Stimulated activated CD4-positive, alpha-beta T cell treated with anti-CD3 and anti-CD28 coated beads, TNF-alpha, amount 100 ng/mL, for 24 hours (primary cell): ENCODE data around the gene CAMLG.

Experiments
- DNase-seq, 3 experiments: peaks; one replicate each; pipeline ENCODE4 v3.0.0-alpha.2; 2020; ENCODE audit warnings: low read depth in 3 of 3

CAMLG gene

DNA sequence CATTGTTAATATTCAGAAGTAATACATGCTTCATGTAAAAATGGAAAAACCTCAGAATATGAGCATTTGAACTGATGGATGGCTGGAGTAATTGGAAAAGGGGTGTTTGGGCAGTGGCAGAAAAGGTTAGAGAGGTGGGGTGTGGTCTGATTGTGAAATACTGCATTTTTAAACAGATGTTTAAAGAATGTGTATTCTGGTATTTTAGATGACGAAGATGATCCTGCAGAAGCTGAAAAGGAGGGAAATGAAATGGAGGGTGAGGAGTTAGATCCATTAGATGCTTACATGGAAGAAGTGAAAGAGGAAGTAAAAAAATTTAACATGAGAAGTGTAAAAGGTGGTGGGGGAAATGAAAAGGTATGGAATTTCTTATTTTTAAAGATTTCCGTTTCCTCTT lies 39.0 kb downstream of the CAMLG start:
- DNase-seq = no peak

DNA sequence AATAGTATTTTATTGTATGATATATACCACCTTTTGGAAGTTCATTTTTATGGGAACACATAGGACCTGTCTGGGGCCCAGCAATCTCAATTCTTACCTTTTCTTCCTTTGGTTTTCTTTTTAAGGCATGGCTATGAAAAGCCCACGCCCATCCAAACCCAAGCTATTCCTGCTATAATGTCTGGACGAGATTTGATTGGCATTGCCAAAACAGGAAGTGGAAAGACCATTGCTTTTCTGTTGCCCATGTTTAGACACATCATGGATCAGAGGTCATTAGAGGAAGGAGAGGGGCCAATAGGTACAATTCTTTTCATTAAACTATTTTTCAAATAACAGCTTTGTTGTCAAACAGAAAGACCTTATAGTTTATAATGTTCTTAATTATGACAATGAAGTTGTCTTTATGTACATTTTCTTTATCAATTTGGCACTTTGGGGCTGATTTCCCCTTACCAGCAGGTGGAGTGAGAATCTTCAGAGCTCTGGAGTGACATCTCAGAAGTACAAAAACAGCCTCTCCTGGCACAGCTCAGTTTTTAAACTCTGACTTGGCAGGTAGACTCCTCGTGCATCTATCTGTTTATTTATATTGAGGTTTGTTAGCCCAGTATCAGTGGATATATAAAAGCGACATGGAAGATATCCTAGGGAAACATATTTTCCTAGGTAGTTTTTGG lies 46.0 kb downstream of the CAMLG start:
- no peak for DNase-seq

DNA sequence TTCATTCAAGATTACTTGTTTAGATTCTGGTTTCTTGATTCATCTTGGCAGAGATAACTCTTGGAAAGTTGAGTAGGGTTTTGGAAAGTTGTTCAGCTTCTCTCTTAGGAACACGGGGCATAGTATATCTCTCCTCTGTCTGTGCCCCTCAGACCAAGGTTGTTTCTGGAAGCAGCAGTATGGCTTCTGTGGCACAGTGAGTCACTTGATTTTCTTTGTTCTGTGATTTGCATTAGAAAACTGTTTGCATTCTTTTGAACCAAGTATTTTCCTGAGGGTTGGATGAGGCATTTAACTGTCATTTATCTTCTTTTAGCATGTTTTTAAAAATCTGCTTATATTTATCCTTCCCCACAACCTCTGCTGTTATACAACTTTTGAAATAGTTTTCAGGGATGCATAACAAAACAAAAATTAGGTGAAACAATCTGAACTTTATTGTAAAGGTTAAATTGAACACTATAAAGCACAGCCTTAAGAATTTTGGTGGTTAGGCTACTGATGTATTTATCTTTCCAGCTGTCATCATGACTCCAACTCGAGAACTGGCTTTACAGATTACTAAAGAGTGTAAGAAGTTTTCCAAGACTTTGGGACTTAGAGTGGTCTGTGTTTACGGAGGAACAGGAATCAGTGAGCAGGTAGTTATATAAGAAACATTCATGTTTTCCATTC lies 46.7 kb downstream of the CAMLG start:
- DNase-seq = no peak

DNA sequence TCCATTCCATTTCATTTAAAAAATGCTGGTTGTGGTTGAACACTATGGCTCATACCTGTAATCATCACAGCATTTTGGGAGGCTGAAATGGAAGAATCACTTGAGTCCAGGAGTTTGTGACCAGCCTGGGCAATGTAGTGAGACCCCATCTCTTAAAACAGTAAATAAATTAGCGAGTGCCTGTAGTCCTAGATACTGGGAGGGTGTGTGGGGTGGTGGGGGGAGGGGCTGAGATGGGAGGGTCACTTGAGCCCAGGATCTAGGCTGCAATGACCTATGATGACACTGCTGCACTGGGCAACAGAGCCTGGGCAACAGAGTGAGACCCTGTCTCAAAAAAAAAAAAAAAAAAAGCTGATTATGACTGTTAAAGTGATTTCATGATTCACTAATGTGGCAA lies 49.3 kb downstream of the CAMLG start:
- DNase-seq = no peak

DNA sequence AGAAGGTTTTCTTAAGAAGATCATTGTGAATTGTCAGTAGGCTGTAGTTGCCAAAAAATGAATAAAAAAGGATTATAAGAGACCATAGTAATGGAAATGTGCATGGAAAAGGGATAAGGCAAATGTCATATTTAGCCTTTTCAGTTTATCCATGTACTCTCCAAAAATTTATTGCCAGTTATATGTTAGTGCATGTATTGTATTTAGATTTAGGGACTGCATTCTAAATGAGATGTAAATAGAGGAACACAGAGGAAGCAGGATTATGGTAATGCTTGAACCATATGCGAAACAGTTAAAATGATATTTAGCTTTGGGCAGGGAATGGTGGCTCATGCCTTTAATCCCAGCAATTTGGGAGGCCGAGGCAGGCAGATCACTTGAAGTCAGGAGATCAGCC lies 53.2 kb downstream of the CAMLG start:
- no peak for DNase-seq

DNA sequence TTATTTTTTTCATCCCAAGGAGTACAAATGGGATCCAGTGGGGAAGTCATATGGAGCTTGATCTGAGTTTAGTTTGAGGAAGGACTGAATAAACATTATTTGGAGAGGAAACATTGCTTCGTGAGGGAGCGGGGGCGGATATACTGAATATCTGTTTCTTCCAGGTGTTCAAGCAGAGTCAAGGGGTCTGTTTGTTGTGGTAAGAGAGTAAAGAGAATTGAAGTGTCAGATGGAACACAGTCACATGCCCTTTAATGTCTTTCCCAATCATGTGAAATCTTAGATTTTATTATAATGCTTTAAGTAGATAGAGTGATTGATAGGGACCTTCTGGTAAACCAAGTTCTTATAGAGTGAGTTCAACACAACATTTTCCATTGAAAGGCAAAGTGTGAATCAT lies 53.9 kb downstream of the CAMLG start:
- no peak for DNase-seq

DNA sequence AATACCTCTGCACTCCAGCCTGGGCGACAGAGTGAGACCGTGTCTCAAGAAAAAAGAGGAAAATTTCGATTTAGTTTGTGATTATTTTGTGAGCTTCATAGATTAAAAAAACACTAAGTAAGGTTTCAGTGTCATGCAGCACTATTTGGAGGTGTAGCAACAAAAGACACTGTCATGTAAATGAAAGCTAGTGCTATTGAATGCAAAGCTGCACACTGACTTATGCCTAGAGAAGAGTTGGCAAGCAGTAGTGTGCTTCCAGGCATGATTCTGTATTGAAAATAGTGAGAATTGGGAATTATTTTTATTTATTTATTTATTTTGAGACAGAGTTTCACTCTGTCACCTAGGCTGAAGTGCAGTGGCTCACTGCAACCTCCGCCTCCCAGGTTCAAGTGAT lies 54.8 kb downstream of the CAMLG start:
- DNase-seq = no peak

DNA sequence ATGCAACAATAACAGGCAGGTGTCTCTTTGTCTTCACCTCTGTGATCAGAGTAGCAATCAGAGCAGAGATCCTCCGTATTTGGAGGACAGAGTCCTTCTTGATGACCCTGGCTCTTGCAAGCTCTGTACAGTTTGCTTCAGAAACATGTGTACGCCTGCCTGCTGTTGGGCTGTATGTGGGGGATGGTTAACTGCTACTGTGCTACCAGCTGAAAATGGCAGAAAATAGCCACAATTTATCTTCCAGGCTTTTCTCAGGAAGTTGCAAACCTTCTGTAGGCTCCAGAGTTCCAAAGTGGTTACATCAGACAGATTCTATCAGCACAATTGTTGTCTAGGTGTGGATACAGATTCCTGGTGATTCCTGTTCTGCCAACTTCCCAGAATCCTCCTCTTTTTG lies 55.7 kb downstream of the CAMLG start:
- no peak for DNase-seq

DNA sequence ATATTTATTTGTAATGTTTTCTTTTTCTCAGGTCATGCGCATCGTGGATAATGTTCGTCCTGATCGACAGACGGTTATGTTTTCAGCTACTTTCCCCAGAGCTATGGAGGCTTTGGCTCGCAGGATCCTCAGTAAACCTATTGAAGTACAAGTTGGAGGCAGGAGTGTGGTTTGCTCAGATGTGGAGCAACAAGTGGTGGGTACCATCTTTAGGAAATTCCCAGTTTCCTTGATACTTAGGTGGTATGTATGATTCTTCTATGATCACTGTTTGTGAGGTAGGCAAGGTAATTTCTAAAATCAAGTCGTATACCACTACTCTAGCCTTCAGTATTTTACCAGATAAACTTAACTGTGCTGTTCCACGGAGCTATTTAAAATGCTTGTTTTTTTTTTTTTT lies 56.5 kb downstream of the CAMLG start:
- DNase-seq = no peak

DNA sequence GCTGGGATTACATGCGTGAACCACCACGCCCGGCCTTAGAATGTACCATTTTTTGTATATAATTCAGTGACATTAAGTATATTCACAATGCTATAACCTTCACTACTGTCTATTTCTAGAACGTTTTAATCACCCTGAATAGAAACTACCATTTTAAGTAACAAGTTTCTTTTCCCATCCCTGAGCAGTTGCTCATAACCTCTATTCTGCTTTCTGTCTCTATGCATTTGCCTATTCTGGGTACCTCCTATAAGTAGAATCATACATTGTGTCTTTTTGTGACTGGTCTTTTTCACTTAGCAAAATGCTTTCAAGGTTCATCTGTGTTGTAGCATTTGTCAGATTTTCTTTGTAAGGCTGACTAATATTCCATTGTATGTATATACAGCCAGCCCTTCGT lies 60.1 kb downstream of the CAMLG start:
- DNase-seq = no peak
